Measurements from ENCODE around the gene STK4.

Gene STK4

DNA sequence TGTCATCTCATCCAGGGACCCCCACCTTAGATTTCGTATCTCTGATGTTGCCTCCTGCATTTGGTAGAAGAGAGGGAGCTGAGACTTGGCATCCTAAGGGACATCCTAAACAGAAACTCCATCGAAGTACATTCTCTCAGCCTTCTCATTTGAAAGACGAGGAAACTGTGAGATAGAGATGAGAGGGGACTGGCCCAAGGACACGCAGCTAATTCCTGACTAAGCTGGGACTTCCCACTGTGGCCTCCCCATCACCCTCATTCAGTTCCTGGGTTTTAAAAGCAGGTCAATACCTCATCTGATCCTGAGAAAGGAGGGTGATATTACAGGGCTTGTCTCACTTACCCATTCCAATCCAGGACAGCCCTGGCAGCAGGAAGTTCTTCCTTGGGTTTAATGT lies 149.5 kb downstream of the STK4 start:
- no peak for DNase-seq

- DNase-seq, result no peak
Observed at GRCh38 chr20:45117581-45117980, 151.3 kb downstream of the STK4 start.

GRCh38 chr20:45118028-45118427 lies 151.7 kb downstream of the STK4 start:
- no peak for DNase-seq

DNA sequence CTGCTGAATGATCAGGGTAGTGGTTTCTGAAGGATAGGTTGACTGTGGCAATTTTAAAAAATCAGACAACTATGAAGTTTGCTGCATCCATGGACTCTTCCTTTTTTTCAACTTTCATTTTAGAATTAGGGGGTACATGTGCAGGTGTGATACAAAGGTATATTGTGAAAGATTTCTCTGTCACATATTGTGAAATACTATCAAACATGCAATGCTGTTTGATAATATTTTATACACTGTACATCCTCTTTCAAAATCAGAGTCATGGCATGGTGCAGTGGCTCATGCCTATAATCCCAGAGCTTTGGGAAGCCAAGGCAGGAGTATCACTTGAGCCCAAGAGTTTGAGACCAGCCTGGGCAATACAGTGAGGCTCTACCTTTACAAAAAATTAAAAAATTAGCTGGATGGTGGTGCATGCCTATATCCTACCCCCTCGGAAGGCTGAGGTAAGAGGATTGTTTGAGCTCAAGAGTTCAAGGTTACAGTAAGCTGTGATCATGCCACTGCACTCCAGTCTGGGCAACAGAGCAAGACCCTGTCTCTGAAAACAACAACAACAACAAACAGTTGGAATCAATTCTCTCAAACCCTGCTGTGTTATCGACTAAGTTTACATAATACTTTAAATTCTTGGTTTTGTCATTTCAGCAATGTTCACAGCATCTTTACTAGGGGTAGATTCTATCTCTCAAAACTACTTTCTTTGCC lies 153.4 kb downstream of the STK4 start:
- no peak for DNase-seq

DNA sequence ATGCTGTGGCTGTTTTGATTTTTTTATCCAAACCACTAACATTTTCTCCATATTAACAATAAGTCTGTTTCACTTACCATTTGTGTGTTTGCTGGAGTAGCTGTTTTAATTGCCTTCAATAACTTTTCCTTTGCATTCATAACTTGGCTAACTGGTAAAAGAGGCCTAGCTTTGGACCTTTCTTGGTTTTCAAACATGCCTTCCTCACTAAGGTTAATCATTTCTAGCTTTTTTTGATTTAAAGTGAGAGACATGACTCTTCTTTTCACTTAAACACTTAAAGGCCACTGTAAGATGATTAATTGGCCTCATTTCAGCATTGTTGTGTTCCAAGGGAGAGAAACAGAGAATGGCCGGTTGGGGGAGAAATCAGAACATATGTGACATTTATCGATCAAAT lies 155.1 kb downstream of the STK4 start:
- no peak for DNase-seq

DNA sequence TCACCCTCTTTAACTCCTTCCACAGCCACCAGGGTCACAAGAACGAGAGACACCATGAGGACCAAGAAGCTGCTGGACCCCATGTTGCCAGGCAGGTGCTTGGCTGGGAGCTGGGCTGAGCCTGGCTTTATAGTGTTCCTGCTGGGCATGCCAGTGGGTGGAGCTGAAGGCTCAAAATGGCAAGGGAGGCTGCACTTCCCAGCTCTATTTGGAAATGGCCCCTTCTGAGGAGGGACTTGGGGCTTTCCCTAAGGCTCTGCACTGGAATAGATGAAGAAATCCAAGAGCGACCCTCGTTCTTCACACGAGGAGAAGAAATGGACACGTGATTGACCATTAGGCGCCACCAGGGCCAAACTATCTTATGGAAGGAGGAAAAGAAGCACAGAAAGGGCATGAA lies 158.1 kb downstream of the STK4 start, which contains the start of gene WFDC12:
Gene WFDC12 (minus strand): TSS at position 101 of the 400 bp plus-strand sequence. CDS start 18 bp downstream, at position 83.
- DNase-seq, result no peak

DNA sequence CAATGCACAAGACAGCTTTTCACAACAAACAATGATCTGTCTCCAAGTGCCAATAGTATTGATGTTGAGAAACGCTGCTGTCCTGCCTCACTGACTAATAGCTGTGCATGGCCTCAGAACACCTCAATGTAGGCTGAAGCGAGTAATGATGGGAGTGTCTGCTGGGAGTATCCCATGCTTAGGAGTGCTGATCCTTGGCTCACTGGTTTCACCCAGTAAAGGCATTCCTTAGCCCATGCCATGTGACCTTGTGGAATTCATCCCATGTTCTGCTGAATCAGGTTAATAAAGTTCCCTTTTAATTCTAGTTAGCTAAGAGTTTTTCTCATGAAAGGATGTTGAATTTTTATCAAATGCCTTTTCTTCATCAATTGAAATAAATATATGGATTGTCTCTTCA lies 161.8 kb downstream of the STK4 start:
- no peak for DNase-seq
